Testis (tissue), 2 donors: ENCODE measurements around the gene DNM3.

ENCODE experiments used
- CTCF ChIP-seq, 3 experiments: fragments of 450-650 bp in 2 of 3; fragments of 200-600 bp in 1 of 3; sonication (generic) in 1 of 3; IDR thresholded peaks; one replicate each; pipeline ENCODE4 v1.5.1; 2016 to 2019; ENCODE audit warnings: antibody characterized with exemption in 3 of 3, mild to moderate bottlenecking in 2 of 3, moderate library complexity in 1 of 3
- POLR2A ChIP-seq: fragments of 450-650 bp; IDR thresholded peaks from one replicate; pipeline ENCODE4 v1.6.1; 2017; ENCODE audit warnings: antibody characterized with exemption, mild to moderate bottlenecking, moderate library complexity

- TF ChIP-seq POLR2A (no peak), CTCF (IDR thresholded peaks at IDR 0.05) (no peak)
These were observed 606.3 kb downstream of the DNM3 start for GRCh38 chr1:172447641-172448040.
